ENCODE results near the gene KRTAP5-1. TPM values are rescaled to one million over a fixed set of nuclear protein-coding genes. Genes with fewer than 3 reads are reported as not detected.

Gene KRTAP5-1
- total RNA-seq, 2 experiments from 2014 or later = not detected

DNA sequence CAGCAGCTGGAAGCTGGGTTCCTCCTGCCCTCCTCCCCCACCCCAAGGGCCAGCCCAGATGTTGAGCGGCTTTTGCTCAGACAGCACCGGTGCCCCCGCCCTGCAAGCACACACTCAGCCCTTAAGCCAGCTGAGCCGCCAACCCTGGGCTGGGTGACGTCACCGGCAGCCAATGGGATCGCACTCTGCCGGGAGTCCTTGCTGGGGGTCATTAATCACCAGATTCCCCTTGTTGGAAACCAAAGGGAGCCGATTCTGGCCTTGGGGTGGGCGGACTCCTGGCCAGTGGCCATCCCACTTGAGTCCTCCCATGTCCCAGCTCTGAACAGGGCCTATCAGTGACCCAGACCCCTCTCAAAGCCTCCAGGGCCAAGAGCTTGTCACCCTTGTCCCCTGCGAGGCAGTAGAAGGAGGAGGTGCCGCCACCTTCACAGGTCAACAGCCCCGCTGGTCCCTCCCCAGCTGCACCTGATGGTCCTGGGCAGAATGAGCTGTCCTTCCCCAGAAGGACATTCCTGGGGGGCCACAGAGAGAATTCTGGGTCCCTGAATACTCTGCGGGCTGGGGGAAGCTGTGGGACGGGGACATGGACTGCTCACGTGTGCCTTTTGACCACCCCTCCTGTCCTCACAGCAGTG is 20.4 kb downstream of the KRTAP5-1 start:
- Mint-ChIP-seq H3K27me3 (no peaks in the 10 kb centered on the region), H3K36me3 (ENCODE audit: low read depth) (no peaks in the 10 kb centered on the region), H3K4me3 (no peak overlapping the region), H3K9me3 (ENCODE audit: low read depth) (no peaks in the 10 kb centered on the region), H3K4me1 (no peaks in the 10 kb centered on the region), H3K27ac (no peak overlapping the region)
- peak; percentile 51 for DNase-seq
- intact Hi-C loops (cut with DNase I, micrococcal nuclease) = no loop called here
- peak; percentile 35 for ATAC-seq
- POLR2A ChIA-PET = no interaction called here
- CTCF ChIA-PET = interaction anchor here (2.1 kb wide), 1 partner anchor 9 kb away, joined by 13 read pairs; no protein-coding TSS in a partner anchor

DNA sequence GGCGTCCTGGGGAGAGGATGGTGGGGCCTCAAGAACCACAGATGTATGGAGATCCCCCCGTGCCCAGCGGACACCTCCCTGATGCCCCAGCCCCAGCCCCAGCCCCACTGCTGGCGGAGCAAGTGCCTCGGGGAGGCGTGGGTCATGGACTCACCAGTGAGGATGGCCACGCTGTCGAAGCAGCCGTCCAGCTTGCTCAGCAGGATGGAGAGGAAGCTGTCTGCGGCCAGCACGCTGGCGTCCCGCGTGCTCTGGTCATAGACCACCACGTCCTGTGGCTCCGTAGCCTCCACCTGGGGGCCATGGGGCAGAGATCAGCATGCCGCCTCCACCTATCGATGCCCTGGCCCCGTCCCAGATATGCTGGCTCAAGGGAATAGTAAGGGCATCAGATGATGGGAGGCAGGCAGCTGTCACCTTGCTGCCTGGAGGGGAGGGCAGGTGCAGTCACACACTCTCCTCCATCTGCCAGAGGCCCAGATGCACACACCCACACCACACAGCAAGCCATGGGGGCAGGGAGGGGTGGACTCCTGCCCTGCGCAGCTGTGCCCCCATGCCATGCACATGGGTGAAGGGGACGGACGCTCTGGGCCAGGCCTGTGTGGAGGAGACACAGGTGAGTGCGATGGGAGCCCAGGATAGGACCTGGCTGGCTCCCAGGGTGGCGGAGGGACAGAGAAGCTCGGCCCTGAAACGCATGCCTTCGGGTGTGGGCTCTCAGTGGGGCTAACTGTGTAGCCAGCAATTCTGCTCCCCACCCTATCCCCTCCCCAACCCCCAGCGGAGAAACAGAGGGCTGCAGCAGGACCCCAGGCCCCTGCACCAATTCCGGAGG is 21.2 kb downstream of the KRTAP5-1 start:
- POLR2A ChIA-PET = no interaction called here
- no peaks in the 10 kb centered on the region for H3K4me1 Mint-ChIP-seq

DNA sequence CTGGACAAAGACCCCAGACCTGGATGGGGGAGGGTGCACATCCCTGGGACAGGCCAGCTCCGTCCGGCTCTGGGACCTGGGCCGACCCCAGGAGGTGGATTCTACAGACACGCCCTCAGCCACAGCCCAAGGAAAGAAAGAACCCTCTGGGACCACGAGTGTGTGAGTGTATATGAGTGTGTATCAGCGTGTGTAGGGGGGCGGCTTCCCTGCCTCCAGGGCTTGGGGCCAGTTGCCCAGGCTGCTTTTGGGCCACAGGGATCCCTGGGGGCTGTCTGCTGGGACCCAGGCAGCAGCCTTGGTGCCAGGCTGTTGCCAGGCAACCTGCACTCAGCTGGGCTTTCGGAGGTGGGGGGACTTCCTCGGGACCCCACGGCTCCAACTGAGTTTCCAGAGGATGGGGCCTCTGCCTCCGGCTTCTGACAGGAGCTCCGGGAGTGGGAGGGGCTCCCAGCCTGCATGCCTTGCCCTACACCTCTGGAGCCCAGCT is 21.9 kb downstream of the KRTAP5-1 start:
- H3K36me3 Mint-ChIP-seq (ENCODE audit: low read depth) = no peaks in the 10 kb centered on the region
- intact Hi-C loops (cut with DNase I, micrococcal nuclease) = no loop called here
- ChIA-PET CTCF (interaction anchor here (1.7 kb wide), 1 partner anchor 12 kb away, joined by 4 read pairs; no protein-coding TSS in a partner anchor), POLR2A (no interaction called here)
- ATAC-seq (no peak), DNase-seq (no peak)
- no peaks in the 10 kb centered on the region for H3K9me3 Mint-ChIP-seq (ENCODE audit: low read depth)
- no peaks in the 10 kb centered on the region for H3K27me3 Mint-ChIP-seq
- H3K4me1 Mint-ChIP-seq = no peaks in the 10 kb centered on the region
- no peak overlapping the region for H3K4me3 Mint-ChIP-seq
- H3K27ac Mint-ChIP-seq = no peak overlapping the region

More for the DNA sequence above, 21.2 kb downstream of the KRTAP5-1 start:
- DNase-seq (no peak), ATAC-seq (no peak)
- CTCF ChIA-PET = interaction anchor here (1.7 to 2.1 kb wide), 2 partner anchors 10 to 11 kb away, joined by 4 to 13 read pairs; no protein-coding TSS in a partner anchor
- Mint-ChIP-seq H3K27ac (no peak overlapping the region), H3K36me3 (ENCODE audit: low read depth) (no peaks in the 10 kb centered on the region), H3K9me3 (ENCODE audit: low read depth) (no peaks in the 10 kb centered on the region), H3K4me3 (no peak overlapping the region), H3K27me3 (no peaks in the 10 kb centered on the region)
- intact Hi-C loops (cut with DNase I, micrococcal nuclease) = no loop called here

DNA sequence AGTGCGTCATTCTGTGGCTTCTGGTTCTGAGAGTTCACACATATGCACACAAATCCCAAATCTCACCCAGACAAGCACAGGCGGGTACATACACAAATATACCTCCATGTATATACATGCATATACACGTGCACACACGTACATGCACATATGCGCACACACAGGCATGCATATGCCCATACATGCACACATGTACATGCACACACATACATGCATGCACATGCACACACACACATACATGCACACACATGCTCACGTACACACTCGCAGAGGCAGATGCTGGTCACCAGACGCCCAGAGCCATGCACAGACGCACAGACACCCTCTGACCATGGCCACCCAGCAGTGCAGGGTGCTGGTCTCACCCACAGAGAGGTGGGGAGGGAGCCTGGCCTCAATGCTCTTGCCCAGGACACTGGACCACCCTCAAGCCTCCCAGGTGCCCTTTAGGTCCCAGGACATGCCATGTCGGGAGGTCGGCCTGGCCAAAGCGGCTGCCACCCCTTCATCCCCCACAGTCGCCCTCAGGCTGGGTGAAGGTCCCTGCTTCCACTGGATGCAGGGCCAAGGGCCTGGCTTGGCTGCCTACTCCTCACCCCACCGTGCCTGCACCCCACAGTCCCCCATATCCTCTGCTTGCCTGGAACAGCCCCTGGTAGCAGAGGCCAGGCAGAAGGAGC is 22.5 kb downstream of the KRTAP5-1 start:
- Mint-ChIP-seq H3K9me3 (ENCODE audit: low read depth) (no peaks in the 10 kb centered on the region), H3K4me3 (no peak overlapping the region), H3K27me3 (no peaks in the 10 kb centered on the region), H3K27ac (no peak overlapping the region), H3K4me1 (no peaks in the 10 kb centered on the region), H3K36me3 (ENCODE audit: low read depth) (peaks cover 3% of the 10 kb centered on the region)
- DNase-seq (no peak), ATAC-seq (no peak)
- ChIA-PET POLR2A (no interaction called here), CTCF (interaction anchor here (1.7 kb wide), 1 partner anchor 12 kb away, joined by 4 read pairs; no protein-coding TSS in a partner anchor)
- intact Hi-C loops (cut with DNase I, micrococcal nuclease) = no loop called here

DNA sequence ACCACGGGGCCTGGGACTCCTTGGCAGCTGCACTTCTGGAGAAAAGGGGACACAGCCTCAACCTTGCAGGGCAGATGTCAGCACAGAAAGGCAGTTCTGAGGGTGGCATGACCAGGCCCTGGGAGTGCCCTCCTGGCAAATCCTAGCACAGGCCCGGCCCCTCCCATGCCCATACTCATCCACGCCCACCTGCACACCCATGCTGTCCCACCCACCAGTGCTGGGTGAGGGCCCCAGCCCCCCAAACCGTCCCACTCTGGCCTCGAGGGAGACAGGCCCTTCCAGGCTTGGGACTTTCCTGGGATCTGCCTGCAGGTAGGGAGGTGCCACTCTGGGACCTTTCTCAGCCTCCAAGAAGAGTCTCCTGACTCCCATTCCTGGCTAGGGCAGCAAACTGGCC is 23.1 kb downstream of the KRTAP5-1 start:
- intact Hi-C loops (cut with DNase I, micrococcal nuclease) = no loop called here
- ChIA-PET POLR2A (no interaction called here), CTCF (no interaction called here)
- Mint-ChIP-seq H3K36me3 (ENCODE audit: low read depth) (peaks cover 5% of the 10 kb centered on the region), H3K4me1 (no peaks in the 10 kb centered on the region), H3K27ac (no peak overlapping the region), H3K9me3 (ENCODE audit: low read depth) (no peaks in the 10 kb centered on the region), H3K27me3 (no peaks in the 10 kb centered on the region), H3K4me3 (no peak overlapping the region)
- ATAC-seq = no peak
- no peak for DNase-seq

DNA sequence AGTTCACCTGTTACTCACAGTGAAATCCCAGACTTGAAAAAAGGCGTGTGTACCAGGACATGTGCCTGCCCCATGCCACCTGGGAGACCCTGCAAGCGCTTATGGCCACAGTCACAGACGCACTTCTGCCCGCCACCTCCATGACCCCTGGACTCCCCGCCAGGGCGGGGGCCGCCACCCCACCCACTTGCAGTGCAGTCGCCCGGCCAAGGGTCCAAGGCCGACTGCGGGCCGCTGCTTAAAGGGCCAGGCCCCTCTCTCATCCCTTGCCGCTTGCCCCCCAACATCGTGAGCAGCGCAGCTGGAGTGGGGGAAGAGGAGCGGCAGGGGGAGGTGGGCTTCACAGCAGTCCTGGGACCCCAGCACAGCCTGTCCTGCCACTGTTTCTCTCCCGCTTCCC is 23.8 kb downstream of the KRTAP5-1 start:
- H3K4me3 Mint-ChIP-seq = no peak overlapping the region
- no peaks in the 10 kb centered on the region for H3K4me1 Mint-ChIP-seq
- intact Hi-C loops (cut with DNase I, micrococcal nuclease) = no loop called here
- POLR2A ChIA-PET = no interaction called here
- DNase-seq (no peak), ATAC-seq (no peak)
- CTCF ChIA-PET = no interaction called here
- H3K9me3 Mint-ChIP-seq (ENCODE audit: low read depth) = no peaks in the 10 kb centered on the region
- H3K27me3 Mint-ChIP-seq = no peaks in the 10 kb centered on the region
- H3K36me3 Mint-ChIP-seq (ENCODE audit: low read depth) = peaks cover 5% of the 10 kb centered on the region
- no peak overlapping the region for H3K27ac Mint-ChIP-seq

DNA sequence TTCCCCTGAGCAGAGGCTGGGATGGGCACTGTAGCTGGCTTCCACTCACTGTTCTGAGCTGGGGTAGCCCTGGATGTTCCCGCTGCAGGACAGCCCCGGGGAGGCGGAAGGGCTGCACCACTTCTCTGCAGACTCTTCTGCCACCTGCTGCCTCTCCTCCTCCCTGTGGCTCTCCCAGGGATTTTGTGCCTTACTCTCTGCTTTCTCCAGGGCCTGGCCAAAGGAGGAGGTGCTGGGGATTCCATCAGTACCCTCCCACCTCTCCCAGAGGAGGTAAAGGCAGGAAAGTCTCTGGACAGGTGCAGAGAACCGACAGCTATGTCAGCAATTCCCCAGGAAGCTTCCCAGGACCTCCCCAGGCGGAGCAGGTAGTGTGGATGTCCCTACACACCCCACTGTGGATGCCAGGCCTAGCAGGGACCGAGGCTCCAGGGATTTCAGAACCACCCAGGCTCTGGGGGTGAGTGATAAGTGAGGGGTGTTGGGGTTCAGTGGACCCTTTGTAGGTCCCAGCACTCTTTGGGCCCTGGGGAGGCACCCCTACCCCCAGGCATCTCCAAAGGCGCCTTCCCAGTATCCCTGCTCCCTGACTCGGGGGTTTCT is 24.3 kb downstream of the KRTAP5-1 start:
- H3K4me1 Mint-ChIP-seq = no peaks in the 10 kb centered on the region
- ChIA-PET POLR2A (interaction anchor here (0.5 kb wide), 1 partner anchor 227 kb away, joined by 4 read pairs; no protein-coding TSS in a partner anchor), CTCF (no interaction called here)
- H3K4me3 Mint-ChIP-seq = no peak overlapping the region
- intact Hi-C loops (cut with DNase I, micrococcal nuclease) = no loop called here
- DNase-seq (no peak), ATAC-seq (no peak)
- H3K27me3 Mint-ChIP-seq = no peaks in the 10 kb centered on the region
- H3K9me3 Mint-ChIP-seq (ENCODE audit: low read depth) = no peaks in the 10 kb centered on the region
- H3K36me3 Mint-ChIP-seq (ENCODE audit: low read depth) = peaks cover 5% of the 10 kb centered on the region
- H3K27ac Mint-ChIP-seq = no peak overlapping the region

DNA sequence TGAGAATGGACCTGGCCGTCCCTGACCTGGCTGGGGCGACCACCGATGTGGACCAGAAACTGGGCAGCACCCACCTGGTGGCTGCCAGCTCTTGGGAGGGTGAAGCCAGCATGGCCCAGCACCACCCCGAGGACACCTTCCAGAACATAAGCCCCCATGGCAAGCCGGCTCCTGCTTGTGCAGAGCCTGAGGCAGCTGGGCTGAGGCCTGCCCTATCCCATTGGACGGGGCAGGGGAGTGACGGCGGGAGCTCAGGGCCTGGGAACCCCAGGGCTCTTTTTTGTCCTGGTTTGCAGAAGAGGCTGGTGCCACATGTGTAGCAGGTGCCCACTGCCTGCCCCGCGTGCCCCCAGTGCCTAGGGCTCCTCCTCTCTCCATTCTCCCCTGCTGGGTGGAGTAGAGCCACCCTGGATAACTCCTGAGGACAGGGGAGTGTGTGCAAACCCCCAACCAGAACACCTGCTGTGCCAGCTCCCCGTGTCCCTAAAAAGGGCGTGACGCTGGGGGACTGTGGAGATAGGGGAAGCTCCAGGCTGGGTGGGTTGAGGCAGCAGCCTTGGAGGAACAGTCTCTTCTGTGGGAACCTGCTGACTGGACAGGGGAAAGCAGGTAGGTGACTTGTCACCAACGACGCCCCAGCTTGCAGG is 25.0 kb downstream of the KRTAP5-1 start:
- ChIA-PET CTCF (interaction anchor here (0.6 kb wide), 1 partner anchor 14 kb away, joined by 3 read pairs; no protein-coding TSS in a partner anchor), POLR2A (interaction anchor here (0.5 kb wide), 1 partner anchor 226 kb away, joined by 4 read pairs; no protein-coding TSS in a partner anchor)
- Mint-ChIP-seq H3K27me3 (no peaks in the 10 kb centered on the region), H3K36me3 (ENCODE audit: low read depth) (peaks cover 5% of the 10 kb centered on the region), H3K4me1 (no peaks in the 10 kb centered on the region), H3K4me3 (no peak overlapping the region), H3K9me3 (ENCODE audit: low read depth) (no peaks in the 10 kb centered on the region), H3K27ac (no peak overlapping the region)
- DNase-seq (no peak), ATAC-seq (no peak)
- intact Hi-C loops (cut with DNase I, micrococcal nuclease) = no loop called here

DNA sequence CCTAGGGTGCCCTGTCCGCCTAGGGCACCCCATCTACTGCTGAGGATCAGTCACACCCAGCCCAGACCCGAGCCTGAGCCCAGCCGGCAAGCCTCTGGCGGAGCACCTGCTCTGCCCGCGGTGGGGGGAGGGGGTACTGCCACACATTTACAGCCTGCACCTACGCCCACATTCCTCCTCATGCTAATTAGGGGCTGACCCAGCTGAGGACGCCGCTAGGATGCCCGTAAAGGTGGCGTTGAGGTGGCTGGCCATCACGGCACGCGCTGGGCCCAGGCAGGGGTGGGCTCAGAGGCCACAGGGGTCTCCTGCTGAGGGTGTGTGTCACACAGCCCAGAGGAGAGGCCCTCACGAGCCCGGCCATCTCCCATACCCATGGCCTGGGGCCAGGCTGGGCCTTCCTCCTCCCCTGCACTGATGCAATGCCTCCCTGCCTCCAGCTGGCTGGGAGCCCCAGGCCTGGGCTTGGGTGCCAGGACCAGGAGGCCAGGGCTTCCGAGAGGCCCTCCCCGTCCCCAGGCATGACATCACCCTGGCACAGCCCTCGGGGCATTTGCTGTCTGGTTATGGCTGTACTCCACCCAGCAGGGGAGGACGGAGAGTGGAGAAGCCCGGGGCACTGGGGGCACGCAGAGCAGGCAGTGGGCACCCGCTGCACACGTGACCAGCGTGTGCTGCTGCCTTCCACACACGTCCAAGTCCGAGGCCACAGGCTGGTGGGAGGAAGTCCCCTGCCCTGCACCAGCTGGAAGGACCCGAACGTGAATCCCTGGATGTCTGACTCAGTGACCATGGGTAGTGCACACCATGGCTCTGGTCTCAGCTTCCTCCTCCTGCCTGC is 25.8 kb downstream of the KRTAP5-1 start:
- no peak overlapping the region for H3K4me3 Mint-ChIP-seq
- H3K27ac Mint-ChIP-seq = no peak overlapping the region
- no peaks in the 10 kb centered on the region for H3K27me3 Mint-ChIP-seq
- H3K9me3 Mint-ChIP-seq (ENCODE audit: low read depth) = no peaks in the 10 kb centered on the region
- intact Hi-C loops (cut with DNase I, micrococcal nuclease) = no loop called here
- peaks cover 5% of the 10 kb centered on the region for H3K36me3 Mint-ChIP-seq (ENCODE audit: low read depth)
- no peaks in the 10 kb centered on the region for H3K4me1 Mint-ChIP-seq
- ChIA-PET CTCF (interaction anchor here (0.6 to 0.8 kb wide), 3 partner anchors 13 to 20 kb away, joined by 3 read pairs; no protein-coding TSS in a partner anchor), POLR2A (no interaction called here)
- ATAC-seq (peak; percentile 55), DNase-seq (peak; percentile 50)

DNA sequence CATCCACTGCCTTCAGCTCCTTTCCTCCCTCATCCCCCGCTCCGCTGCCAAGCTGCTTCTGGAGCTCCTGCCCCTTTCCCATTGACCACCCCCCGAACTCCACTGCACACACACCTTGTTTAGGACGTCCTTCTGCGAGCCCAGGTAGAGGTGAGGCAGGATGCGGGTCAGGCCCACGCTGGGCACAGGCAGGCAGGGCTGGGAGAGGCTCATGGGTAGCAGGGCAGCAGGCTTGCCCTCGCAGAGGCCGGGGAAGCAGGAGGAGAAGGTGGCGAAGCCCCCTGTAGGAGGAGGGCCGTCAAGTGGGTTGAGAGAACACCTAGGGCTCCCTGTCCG is 26.3 kb downstream of the KRTAP5-1 start:
- POLR2A ChIA-PET = no interaction called here
- ATAC-seq = no peak
- H3K27me3 Mint-ChIP-seq = peaks cover under 1% of the 10 kb centered on the region
- CTCF ChIA-PET = interaction anchor here (0.8 kb wide), 1 partner anchor 16 kb away, joined by 3 read pairs; no protein-coding TSS in a partner anchor
- peaks cover 5% of the 10 kb centered on the region for H3K36me3 Mint-ChIP-seq (ENCODE audit: low read depth)
- H3K4me3 Mint-ChIP-seq = no peak overlapping the region
- H3K9me3 Mint-ChIP-seq (ENCODE audit: low read depth) = no peaks in the 10 kb centered on the region
- DNase-seq = no peak
- no peak overlapping the region for H3K27ac Mint-ChIP-seq
- intact Hi-C loops (cut with DNase I, micrococcal nuclease) = no loop called here
- H3K4me1 Mint-ChIP-seq = no peaks in the 10 kb centered on the region
